ENCODE data around the gene PGLYRP3.

Gene PGLYRP3

GRCh38 chr1:153253693-153254092 lies 59.1 kb downstream of the PGLYRP3 start:
- no peaks in the 10 kb centered on the region for H3K4me1 ChIP-seq (ENCODE audit: control insufficient read depth, insufficient read depth, low read length, unreplicated experiment)
- H3K27ac ChIP-seq (ENCODE audit: low read depth, low read length), result no peak overlapping the region
- H3K4me3 ChIP-seq (ENCODE audit: low read depth, low read length), result no peak overlapping the region
- H3K79me2 ChIP-seq (ENCODE audit: control insufficient read depth, insufficient read depth, low read length, unreplicated experiment), result no peaks in the 10 kb centered on the region
- H3K27me3 ChIP-seq (ENCODE audit: insufficient read depth, low read length), result peaks cover 7% of the 10 kb centered on the region
- no peaks in the 10 kb centered on the region for H3K36me3 ChIP-seq (ENCODE audit: insufficient read depth, low read length)
- H2AFZ ChIP-seq (ENCODE audit: low read length, unreplicated experiment), result no peak overlapping the region

GRCh38 chr1:153253076-153253475 lies 59.7 kb downstream of the PGLYRP3 start:
- H3K4me1 ChIP-seq (ENCODE audit: control insufficient read depth, insufficient read depth, low read length, unreplicated experiment), result no peaks in the 10 kb centered on the region
- no peak overlapping the region for H3K27ac ChIP-seq (ENCODE audit: low read depth, low read length)
- H3K27me3 ChIP-seq (ENCODE audit: insufficient read depth, low read length), result peaks cover under 1% of the 10 kb centered on the region; the same call in 1 of the 2 replicates
- H3K36me3 ChIP-seq (ENCODE audit: insufficient read depth, low read length), result no peaks in the 10 kb centered on the region
- no peak overlapping the region for H3K4me3 ChIP-seq (ENCODE audit: low read depth, low read length)
- no peak overlapping the region for H2AFZ ChIP-seq (ENCODE audit: low read length, unreplicated experiment)
- no peaks in the 10 kb centered on the region for H3K79me2 ChIP-seq (ENCODE audit: control insufficient read depth, insufficient read depth, low read length, unreplicated experiment)

GRCh38 chr1:153251988-153252387 lies 60.8 kb downstream of the PGLYRP3 start:
- Histone ChIP-seq H3K27me3 (ENCODE audit: insufficient read depth, low read length) (no peaks in the 10 kb centered on the region), H3K4me1 (ENCODE audit: control insufficient read depth, insufficient read depth, low read length, unreplicated experiment) (no peaks in the 10 kb centered on the region), H3K27ac (ENCODE audit: low read depth, low read length) (no peak overlapping the region), H2AFZ (ENCODE audit: low read length, unreplicated experiment) (no peak overlapping the region), H3K4me3 (ENCODE audit: low read depth, low read length) (no peak overlapping the region), H3K79me2 (ENCODE audit: control insufficient read depth, insufficient read depth, low read length, unreplicated experiment) (no peaks in the 10 kb centered on the region), H3K36me3 (ENCODE audit: insufficient read depth, low read length) (no peaks in the 10 kb centered on the region)

DNA sequence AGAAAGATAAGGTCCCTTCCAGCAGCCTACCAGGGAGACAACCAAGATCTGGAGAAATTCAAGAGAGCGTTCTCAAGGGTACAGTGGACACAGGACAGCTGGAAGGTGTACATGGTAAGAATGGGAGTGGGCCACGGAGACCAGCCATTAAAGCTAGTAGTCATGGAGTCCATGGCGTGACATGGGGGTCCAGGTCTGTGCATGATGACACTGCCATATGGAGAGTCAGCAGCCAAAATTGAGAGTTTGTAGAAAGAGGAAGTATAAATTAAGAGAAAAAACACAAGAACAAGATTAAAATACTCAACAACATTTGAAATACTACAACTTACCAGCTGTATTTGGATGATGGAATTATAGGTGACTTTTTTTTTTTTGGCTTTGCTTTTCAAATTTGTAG lies 61.2 kb downstream of the PGLYRP3 start:
- no peak overlapping the region for H3K4me3 ChIP-seq (ENCODE audit: low read depth, low read length)
- no peaks in the 10 kb centered on the region for H3K4me1 ChIP-seq (ENCODE audit: control insufficient read depth, insufficient read depth, low read length, unreplicated experiment)
- H3K79me2 ChIP-seq (ENCODE audit: control insufficient read depth, insufficient read depth, low read length, unreplicated experiment), result no peaks in the 10 kb centered on the region
- H2AFZ ChIP-seq (ENCODE audit: low read length, unreplicated experiment), result no peak overlapping the region
- H3K36me3 ChIP-seq (ENCODE audit: insufficient read depth, low read length), result no peaks in the 10 kb centered on the region
- no peaks in the 10 kb centered on the region for H3K27me3 ChIP-seq (ENCODE audit: insufficient read depth, low read length)
- H3K27ac ChIP-seq (ENCODE audit: low read depth, low read length), result no peak overlapping the region

DNA sequence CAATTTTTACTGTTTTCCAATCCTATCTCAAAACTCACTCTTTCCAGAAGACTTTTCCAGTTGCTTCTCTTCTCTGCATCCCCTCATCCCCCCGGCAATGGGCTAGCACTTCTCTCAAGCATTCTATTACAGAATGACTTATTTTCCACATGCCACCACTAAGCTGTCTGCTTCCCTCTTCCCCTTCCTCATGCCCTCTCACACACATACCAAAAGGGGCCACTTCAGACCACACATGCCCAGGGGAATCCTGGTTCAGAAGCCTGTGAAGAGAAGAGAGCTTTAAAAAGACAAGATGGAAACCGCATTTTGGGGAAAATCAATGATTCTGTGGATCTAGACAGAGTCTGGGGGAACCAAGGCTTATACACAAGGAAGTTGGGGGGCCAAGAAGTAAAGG lies 61.7 kb downstream of the PGLYRP3 start:
- Histone ChIP-seq H3K27me3 (ENCODE audit: insufficient read depth, low read length) (no peaks in the 10 kb centered on the region), H3K4me3 (ENCODE audit: low read depth, low read length) (no peak overlapping the region), H2AFZ (ENCODE audit: low read length, unreplicated experiment) (no peak overlapping the region), H3K79me2 (ENCODE audit: control insufficient read depth, insufficient read depth, low read length, unreplicated experiment) (no peaks in the 10 kb centered on the region), H3K27ac (ENCODE audit: low read depth, low read length) (no peak overlapping the region), H3K36me3 (ENCODE audit: insufficient read depth, low read length) (no peaks in the 10 kb centered on the region), H3K4me1 (ENCODE audit: control insufficient read depth, insufficient read depth, low read length, unreplicated experiment) (no peaks in the 10 kb centered on the region)

DNA sequence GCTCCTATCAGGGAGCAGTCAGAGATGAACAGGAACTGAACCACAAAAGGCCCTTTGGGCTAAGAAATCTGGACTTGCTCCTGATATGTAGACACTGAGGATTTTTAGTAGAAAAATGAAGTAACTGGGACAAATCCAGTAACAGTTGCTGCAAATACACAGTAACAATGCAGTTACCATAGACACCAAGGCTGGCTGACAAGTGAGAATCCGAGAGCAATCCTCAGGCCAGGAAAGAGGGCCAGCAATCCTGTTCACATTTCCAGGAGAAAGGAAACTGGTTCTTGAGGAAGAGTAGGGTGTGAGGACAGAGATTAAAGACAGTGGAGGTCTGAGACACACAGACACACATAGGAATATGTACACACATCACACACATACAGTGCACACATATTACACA lies 62.6 kb downstream of the PGLYRP3 start:
- Histone ChIP-seq H3K79me2 (ENCODE audit: control insufficient read depth, insufficient read depth, low read length, unreplicated experiment) (no peaks in the 10 kb centered on the region), H3K27me3 (ENCODE audit: insufficient read depth, low read length) (no peaks in the 10 kb centered on the region), H3K27ac (ENCODE audit: low read depth, low read length) (no peak overlapping the region), H3K4me1 (ENCODE audit: control insufficient read depth, insufficient read depth, low read length, unreplicated experiment) (no peaks in the 10 kb centered on the region), H2AFZ (ENCODE audit: low read length, unreplicated experiment) (no peak overlapping the region), H3K36me3 (ENCODE audit: insufficient read depth, low read length) (no peaks in the 10 kb centered on the region), H3K4me3 (ENCODE audit: low read depth, low read length) (no peak overlapping the region)

DNA sequence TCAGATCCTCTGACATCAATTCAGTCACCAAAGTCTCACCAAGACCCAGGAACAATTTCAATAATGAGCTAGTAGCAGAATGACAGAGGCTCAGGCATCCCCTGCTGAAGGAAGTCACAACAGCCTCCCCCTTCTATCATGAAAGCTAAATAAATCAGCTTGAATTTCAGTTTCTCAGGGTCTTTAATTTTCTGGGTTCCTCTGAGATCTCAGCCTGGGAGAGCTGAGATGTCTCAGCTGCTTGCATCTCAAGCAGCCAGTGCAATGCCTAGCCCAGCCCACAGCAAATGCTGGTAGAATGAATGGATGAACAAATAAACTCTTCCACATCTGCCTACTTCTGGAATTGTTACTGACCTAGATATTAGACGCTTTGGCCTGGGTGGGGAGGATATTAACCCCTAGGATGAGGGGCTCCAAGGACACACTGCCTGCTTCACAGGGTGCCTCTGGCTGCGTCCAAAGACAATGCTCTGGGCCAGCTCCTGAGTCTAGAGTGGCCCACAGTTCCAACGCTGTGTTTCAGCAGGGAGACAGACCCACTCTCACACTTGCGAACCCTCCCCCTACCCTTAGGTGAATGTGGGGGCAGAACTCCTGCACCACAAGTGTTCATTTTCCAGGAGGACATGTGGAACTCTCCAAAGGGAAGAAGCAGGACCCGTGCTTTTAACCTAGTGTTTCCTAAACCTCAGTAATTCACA lies 64.4 kb downstream of the PGLYRP3 start:
- no peak overlapping the region for H3K27ac ChIP-seq (ENCODE audit: low read depth, low read length)
- H3K4me3 ChIP-seq (ENCODE audit: low read depth, low read length), result no peak overlapping the region
- H3K36me3 ChIP-seq (ENCODE audit: insufficient read depth, low read length), result no peaks in the 10 kb centered on the region
- H3K27me3 ChIP-seq (ENCODE audit: insufficient read depth, low read length), result no peaks in the 10 kb centered on the region
- no peaks in the 10 kb centered on the region for H3K4me1 ChIP-seq (ENCODE audit: control insufficient read depth, insufficient read depth, low read length, unreplicated experiment)
- no peaks in the 10 kb centered on the region for H3K79me2 ChIP-seq (ENCODE audit: control insufficient read depth, insufficient read depth, low read length, unreplicated experiment)
- no peak overlapping the region for H2AFZ ChIP-seq (ENCODE audit: low read length, unreplicated experiment)

Measured in ACC112 (cell line).